Body of pancreas (tissue), 4 donors: ENCODE results near the gene GJC2. TPM values are rescaled to one million over a fixed set of nuclear protein-coding genes. Genes with fewer than 3 reads are reported as not detected.
A peak's percentile ranks its signal among the peaks of the same experiment; 100 is the strongest.

ENCODE experiments used
- ATAC-seq: fragments of 150-250 bp; one replicate; pipeline ENCODE4 v1.9.1; 2016
- DNase-seq, 4 donors: peaks; one replicate each; pipeline ENCODE4 v3.0.0-alpha.2; 2019
- H3K27ac ChIP-seq, 4 donors: fragments of 200-600 bp; sonication (generic); 1 replicate in 3 of 4; 2 replicates in 1 of 4; pipeline versions ENCODE4 v1.5.1 to v1.6.1; 2016 to 2019; ENCODE audit warnings: mild to moderate bottlenecking in 1 of 4, mixed read lengths in 1 of 4, moderate library complexity in 1 of 4
- H3K27me3 ChIP-seq, 2 donors: fragments of 200-600 bp; sonication (generic); one replicate each; pipeline ENCODE4 v1.6.0; 2016; ENCODE audit warnings: mild to moderate bottlenecking in 1 of 2
- H3K36me3 ChIP-seq, 2 donors: fragments of 200-600 bp; sonication (generic); replicated peaks in 1 of 2; 2 replicates each; pipeline ENCODE4 v1.5.1; 2016; ENCODE audit warnings: low read depth in 2 of 2; ENCODE audit not compliant: insufficient read depth in 1 of 2
- H3K4me1 ChIP-seq: fragments of 200-600 bp; sonication (generic); one replicate; pipeline ENCODE4 v1.6.0; 2016
- H3K4me3 ChIP-seq, 2 donors: fragments of 200-600 bp; sonication (generic); 1 replicate in 1 of 2; 2 replicates in 1 of 2; pipeline ENCODE4 v1.5.1; 2016 to 2019
- H3K9me3 ChIP-seq, 3 donors: fragments of 200-600 bp; sonication (generic); 1 replicate in 2 of 3; 2 replicates in 1 of 3; pipeline ENCODE4 v1.5.1; 2016
- CTCF ChIP-seq, 7 experiments: fragments of 450-650 bp in 4 of 7; fragments of 200-600 bp in 3 of 7; sonication (generic) in 3 of 7; IDR thresholded peaks; one replicate each; pipeline ENCODE4 v1.5.1; 2016 to 2019; ENCODE audit warnings: antibody characterized with exemption in 7 of 7
- POLR2A ChIP-seq, 3 donors: fragments of 450-650 bp; IDR thresholded peaks; one replicate each; pipeline ENCODE4 v1.6.1; 2016; ENCODE audit warnings: antibody characterized with exemption in 3 of 3, mild to moderate bottlenecking in 2 of 3
- WGBS, 2 donors: methylation state at CpG; one replicate each; pipeline ENCODE4 v1.1.5; 2017; 5-methylcytosine and 5-hydroxymethylcytosine counted together
- intact Hi-C: fragments of 100-400 bp; cut with DNase I; formaldehyde crosslinking; loops from one replicate; pipeline ENCODE4 v1.15.1; 2023
- total RNA-seq, 2 donors: library from RNA; depleted of rRNA; stranded (reverse); fragments of >200 nt; gene quantifications; one replicate each; pipeline ENCODE4 v1.1.0, GENCODE V29; 2016

GJC2 gene
- total RNA-seq, 2 donors from 2014 or later = 0.33 to 1.6 TPM

GRCh38 chr1:228102791-228103620 lies 46.7 kb upstream of the GJC2 start, which contains the start of gene C1orf35:
Gene C1orf35, minus strand, starts transcription at chr1:228103325. Its CDS starts 98 bp downstream, at chr1:228103227.
- TF ChIP-seq CTCF (IDR thresholded peaks at IDR 0.05) = peak in 1 of 7 experiments; percentile 19
- peak; percentile 52 to 82 (median 72) for TF ChIP-seq POLR2A (IDR thresholded peaks at IDR 0.05)
- H3K4me1 ChIP-seq = peaks cover 45% of the 10 kb centered on the region
- H3K9me3 ChIP-seq = no peaks in the 10 kb centered on the region
- H3K27me3 ChIP-seq = no peaks in the 10 kb centered on the region
- H3K36me3 ChIP-seq = peaks cover 0 to 10% of the 10 kb centered on the region in 2 donors
- intact Hi-C loops = no loop called here
- peak within 1 kb of the TSS; percentile 48 to 73 for H3K4me3 ChIP-seq
- H3K27ac ChIP-seq = peak within 1 kb of the TSS; percentile 82 to 97 (median 92)
- peak; percentile 87 for ATAC-seq
- 0% methylated on average over 10 to 101 of the region's 104 CpGs for WGBS, 2 donors
- peak; percentile 92 to 94 (median 94) for DNase-seq

GRCh38 chr1:228104526-228105269 lies 45.0 kb upstream of the GJC2 start:
- DNase-seq (peak in 1 of 4 donors; percentile 4), ATAC-seq (no peak)
- H3K27me3 ChIP-seq = no peaks in the 10 kb centered on the region
- H3K4me1 ChIP-seq = peaks cover 53% of the 10 kb centered on the region
- peaks cover 0 to 4% of the 10 kb centered on the region in 2 donors for H3K36me3 ChIP-seq
- intact Hi-C loops = no loop called here
- no peak for TF ChIP-seq POLR2A (IDR thresholded peaks at IDR 0.05)
- no peak for TF ChIP-seq CTCF (IDR thresholded peaks at IDR 0.05)
- H3K9me3 ChIP-seq = no peaks in the 10 kb centered on the region
- H3K4me3 ChIP-seq = no peak overlapping the region
- WGBS, 2 donors = 41 to 45% methylated on average over 4 to 7 of the region's 7 CpGs
- H3K27ac ChIP-seq = peak overlapping the region in 1 of 4 donors; percentile 95

- intact Hi-C loops = no loop called here
- peaks cover 60% of the 10 kb centered on the region for H3K4me1 ChIP-seq
- peaks cover 0 to 4% of the 10 kb centered on the region in 2 donors for H3K36me3 ChIP-seq
- WGBS, 2 donors = 74 to 80% methylated on average over 5 to 9 of the region's 9 CpGs
- no peak overlapping the region for H3K27ac ChIP-seq
- ATAC-seq (no peak), DNase-seq (peak in 1 of 4 donors; percentile 20)
- TF ChIP-seq CTCF (IDR thresholded peaks at IDR 0.05) (no peak), POLR2A (IDR thresholded peaks at IDR 0.05) (no peak)
- H3K27me3 ChIP-seq = no peaks in the 10 kb centered on the region
- no peaks in the 10 kb centered on the region for H3K9me3 ChIP-seq
- H3K4me3 ChIP-seq = no peak overlapping the region
Measured at GRCh38 chr1:228105270-228105995, 44.3 kb upstream of the GJC2 start.

GRCh38 chr1:228105996-228106799 lies 43.5 kb upstream of the GJC2 start:
- Histone ChIP-seq H3K4me3 (no peak overlapping the region), H3K27me3 (no peaks in the 10 kb centered on the region), H3K9me3 (no peaks in the 10 kb centered on the region), H3K36me3 (peaks cover 0 to 4% of the 10 kb centered on the region in 2 donors), H3K4me1 (peaks cover 56% of the 10 kb centered on the region), H3K27ac (no peak overlapping the region)
- DNase-seq (no peak), ATAC-seq (no peak)
- intact Hi-C loops = no loop called here
- TF ChIP-seq CTCF (IDR thresholded peaks at IDR 0.05) = no peak
- no peak for TF ChIP-seq POLR2A (IDR thresholded peaks at IDR 0.05)
- WGBS, 2 donors = 51 to 71% methylated on average over 2 to 7 of the region's 8 CpGs
